HAP-1 (cell line): ENCODE results near the gene TUBB2A.
"Not testable (repeated sequence)": the region's sequence is repeated elsewhere in the genome, so short reads cannot be mapped to it uniquely, and the experiment has no call there.

Experiments used
- DNase-seq, 2 experiments: peaks; one replicate each; pipeline ENCODE4 v3.0.0-alpha.2; 2016 to 2020; ENCODE audit warnings: low spot score in 2 of 2
- H3K27me3 ChIP-seq: fragments of 250-450 bp; sonication (Bioruptor Pico); 2 replicates; pipeline ENCODE4 v1.5.1; 2020; ENCODE audit warnings: low read depth, mild to moderate bottlenecking, moderate library complexity
- H3K36me3 ChIP-seq: fragments of 250-450 bp; sonication (Bioruptor Pico); replicated peaks from 2 replicates; pipeline ENCODE4 v1.5.1; 2020; ENCODE audit warnings: mild to moderate bottlenecking
- H3K4me1 ChIP-seq: fragments of 250-450 bp; sonication (Bioruptor Pico); 2 replicates; pipeline ENCODE4 v1.5.1; 2020; ENCODE audit warnings: mild to moderate bottlenecking
- H3K4me3 ChIP-seq: fragments of 250-450 bp; sonication (Bioruptor Pico); 2 replicates; pipeline ENCODE4 v1.5.1; 2020; ENCODE audit warnings: mild to moderate bottlenecking, moderate library complexity
- H3K9me3 ChIP-seq: fragments of 250-450 bp; sonication (Bioruptor Pico); 2 replicates; pipeline ENCODE4 v1.5.1; 2020; ENCODE audit warnings: mild to moderate bottlenecking, moderate library complexity
- in situ Hi-C: fragments of 300-500 bp; cut with MboI; formaldehyde crosslinking; loops from 3 replicates; pipeline ENCODE4 v1.14.3; 2020; ENCODE audit warnings: low sequenced_read_pairs, inconsistent platforms, mixed read lengths

Gene TUBB2A

GRCh38 chr6:3156184-3157130 lies 887 bp downstream of the TUBB2A start:
- Histone ChIP-seq H3K4me1 (peaks cover 13% of the 10 kb centered on the region), H3K4me3 (peak overlapping the region; percentile 64), H3K36me3 (peaks cover 27% of the 10 kb centered on the region)
- in situ Hi-C loops, H3K27me3 ChIP-seq, H3K9me3 ChIP-seq: not testable (repeated sequence)
- peak in 1 of 2 experiments; percentile 68 for DNase-seq

- DNase-seq, H3K27me3 ChIP-seq, in situ Hi-C loops, H3K4me3 ChIP-seq, H3K9me3 ChIP-seq: not testable (repeated sequence)
- Histone ChIP-seq H3K36me3 (peaks cover 31% of the 10 kb centered on the region), H3K4me1 (peaks cover 13% of the 10 kb centered on the region)
Measured at GRCh38 chr6:3155416-3155815, 1.9 kb downstream of the TUBB2A start.

- in situ Hi-C loops = no loop called here
Measured at GRCh38 chr6:3152689-3153088, 4.7 kb downstream of the TUBB2A start.

GRCh38 chr6:3151691-3152090 lies 5.7 kb downstream of the TUBB2A start:
- Histone ChIP-seq H3K4me3 (no peak overlapping the region), H3K36me3 (peaks cover 47% of the 10 kb centered on the region), H3K9me3 (no peaks in the 10 kb centered on the region; the same call in 1 of the 2 replicates), H3K27me3 (no peaks in the 10 kb centered on the region), H3K4me1 (0 out of 2 replicates have a peak, but pooled peaks cover 2% of the 10 kb centered on the region)
- no peak for DNase-seq
- in situ Hi-C loops = no loop called here

More at GRCh38 chr6:3152689-3153088, 4.7 kb downstream of the TUBB2A start:
- H3K9me3 ChIP-seq = no peaks in the 10 kb centered on the region; the same call in 1 of the 2 replicates
- H3K27me3 ChIP-seq = no peaks in the 10 kb centered on the region
- H3K4me1 ChIP-seq = 0 out of 2 replicates have a peak, but pooled peaks cover 2% of the 10 kb centered on the region
- H3K36me3 ChIP-seq = peaks cover 41% of the 10 kb centered on the region
- DNase-seq = no peak
- H3K4me3 ChIP-seq = no peak overlapping the region

GRCh38 chr6:3147914-3148757 lies 9.2 kb downstream of the TUBB2A start:
- Histone ChIP-seq H3K27me3 (no peaks in the 10 kb centered on the region), H3K36me3 (peaks cover 37% of the 10 kb centered on the region), H3K4me1 (no peaks in the 10 kb centered on the region; the same call in 1 of the 2 replicates), H3K9me3 (no peaks in the 10 kb centered on the region; the same call in 1 of the 2 replicates), H3K4me3 (no peak overlapping the region)
- in situ Hi-C loops = no loop called here
- DNase-seq = no peak

GRCh38 chr6:3144571-3144970 lies 12.8 kb downstream of the TUBB2A start:
- no peak for DNase-seq
- Histone ChIP-seq H3K9me3 (no peaks in the 10 kb centered on the region), H3K36me3 (peaks cover 40% of the 10 kb centered on the region), H3K4me3 (no peak overlapping the region), H3K4me1 (no peaks in the 10 kb centered on the region; the same call in 1 of the 2 replicates), H3K27me3 (no peaks in the 10 kb centered on the region)
- in situ Hi-C loops = no loop called here

- H3K36me3 ChIP-seq = peaks cover 48% of the 10 kb centered on the region
- H3K9me3 ChIP-seq = no peaks in the 10 kb centered on the region
- no peaks in the 10 kb centered on the region; the same call in 1 of the 2 replicates for H3K4me1 ChIP-seq
- no peaks in the 10 kb centered on the region for H3K27me3 ChIP-seq
- no peak for DNase-seq
- H3K4me3 ChIP-seq = no peak overlapping the region
- in situ Hi-C loops = no loop called here
Measured at GRCh38 chr6:3143158-3143557, 14.2 kb downstream of the TUBB2A start.

- Histone ChIP-seq H3K36me3 (peaks cover 48% of the 10 kb centered on the region), H3K9me3 (no peaks in the 10 kb centered on the region), H3K4me1 (no peaks in the 10 kb centered on the region; the same call in 1 of the 2 replicates), H3K27me3 (no peaks in the 10 kb centered on the region), H3K4me3 (no peak overlapping the region)
- no peak for DNase-seq
- in situ Hi-C loops = no loop called here
Measured at GRCh38 chr6:3142536-3142935, 14.8 kb downstream of the TUBB2A start.

- no peaks in the 10 kb centered on the region for H3K9me3 ChIP-seq
- H3K27me3 ChIP-seq = no peaks in the 10 kb centered on the region
- H3K4me3 ChIP-seq = no peak overlapping the region
- peaks cover 58% of the 10 kb centered on the region for H3K36me3 ChIP-seq
- in situ Hi-C loops = no loop called here
- DNase-seq = no peak
- no peaks in the 10 kb centered on the region; the same call in 1 of the 2 replicates for H3K4me1 ChIP-seq
Measured at GRCh38 chr6:3140201-3140600, 17.1 kb downstream of the TUBB2A start.

GRCh38 chr6:3139090-3139903 lies 18.0 kb downstream of the TUBB2A start:
- no peaks in the 10 kb centered on the region for H3K9me3 ChIP-seq
- no peak for DNase-seq
- in situ Hi-C loops = no loop called here
- no peaks in the 10 kb centered on the region for H3K27me3 ChIP-seq
- no peak overlapping the region for H3K4me3 ChIP-seq
- no peaks in the 10 kb centered on the region; the same call in 1 of the 2 replicates for H3K4me1 ChIP-seq
- H3K36me3 ChIP-seq = peaks cover 58% of the 10 kb centered on the region

- DNase-seq = no peak
- Histone ChIP-seq H3K36me3 (peaks cover 56% of the 10 kb centered on the region), H3K4me3 (no peak overlapping the region), H3K27me3 (no peaks in the 10 kb centered on the region), H3K4me1 (no peaks in the 10 kb centered on the region; the same call in 1 of the 2 replicates), H3K9me3 (no peaks in the 10 kb centered on the region)
- in situ Hi-C loops = no loop called here
Measured at GRCh38 chr6:3138341-3138740, 19.0 kb downstream of the TUBB2A start.

- H3K4me3 ChIP-seq, DNase-seq, H3K9me3 ChIP-seq, in situ Hi-C loops, H3K27me3 ChIP-seq, H3K4me1 ChIP-seq: not testable (repeated sequence)
- H3K36me3 ChIP-seq = peaks cover 52% of the 10 kb centered on the region
Measured at GRCh38 chr6:3137873-3138272, 19.5 kb downstream of the TUBB2A start.
